ENCODE measurements around the gene DAAM1. TPM values are rescaled to one million over a fixed set of nuclear protein-coding genes. Genes with fewer than 3 reads are reported as not detected.

DAAM1 gene
- polyA plus RNA-seq, 3 donors = 3.2 to 6.3 (median 4.4) TPM

DNA sequence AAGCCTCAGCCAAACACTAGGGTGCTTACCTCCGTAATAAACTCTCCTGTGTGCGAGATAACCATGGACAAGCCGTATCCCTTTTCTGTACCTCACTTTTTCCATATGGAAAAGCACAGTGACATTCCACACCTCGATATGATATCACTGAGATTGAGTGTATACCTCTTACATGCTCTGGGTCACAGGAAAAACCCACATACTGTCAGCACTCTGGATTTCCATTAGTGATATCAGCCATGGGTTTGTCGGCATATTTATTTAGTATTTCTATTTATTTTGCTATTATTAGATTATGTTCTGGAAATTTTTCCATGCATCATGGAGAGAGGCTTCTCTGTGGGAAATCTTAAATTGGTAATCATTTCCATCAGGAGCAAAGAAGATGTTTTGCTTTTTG lies 28.0 kb upstream of the DAAM1 start:
- H3K36me3 Mint-ChIP-seq = no peaks in the 10 kb centered on the region
- 100% methylated on average over 3 of the region's 5 CpGs for WGBS (ENCODE audit: insufficient coverage)
- peaks cover 15% of the 10 kb centered on the region for H3K4me1 Mint-ChIP-seq

DNA sequence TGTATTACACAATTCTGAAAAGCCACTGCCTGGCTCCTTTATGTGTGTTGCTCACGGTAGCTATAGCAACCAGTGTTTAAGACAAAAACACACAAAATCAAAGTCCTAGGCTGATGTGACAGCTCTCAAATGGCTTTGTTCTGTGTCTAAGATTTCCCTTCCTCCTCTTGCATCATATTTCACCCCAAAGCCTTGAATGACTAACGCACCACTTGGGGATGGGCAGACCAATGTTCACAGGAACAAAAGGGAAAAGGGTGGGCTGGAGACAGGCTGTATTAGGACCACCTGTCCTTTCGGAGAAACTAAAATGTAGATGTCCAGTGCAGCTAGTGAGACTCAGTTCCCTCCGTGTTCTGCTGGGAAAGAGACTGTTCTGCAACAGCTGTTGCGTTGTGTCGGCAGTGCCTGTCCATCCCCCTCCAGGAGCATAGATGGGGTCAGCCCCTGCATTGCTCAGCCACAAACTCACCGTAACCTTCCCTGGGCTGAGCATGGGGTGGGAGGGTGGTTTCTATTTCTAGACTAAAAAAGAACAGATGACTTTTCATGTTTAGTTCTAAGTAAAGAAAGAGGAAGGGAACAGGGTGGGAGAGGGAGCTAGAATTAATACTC lies 26.8 kb upstream of the DAAM1 start:
- intact Hi-C loops (cut with micrococcal nuclease) = no loop called here
- H3K36me3 ChIP-seq (replicated peaks in 1 of 2; ENCODE audit: control insufficient read depth in 1 of 2, insufficient read depth in 2 of 2, low read length in 2 of 2) = no peaks in the 10 kb centered on the region
- 58% methylated on average over 5 of the region's 7 CpGs for WGBS (ENCODE audit: insufficient coverage)
- no peaks in the 10 kb centered on the region for H4K20me1 ChIP-seq (ENCODE audit: insufficient read depth, low read length)
- H3K4me2 ChIP-seq (replicated peaks; ENCODE audit: extremely low read depth, low read length, poor library complexity, severe bottlenecking) = peak overlapping the region; percentile 40
- DNase-seq = peak; percentile 71 to 91 (median 84)
- peaks cover 2 to 3% (median 2%) of the 10 kb centered on the region in 3 donors for H3K27me3 Mint-ChIP-seq (ENCODE audit: low read depth in 3 of 3)
- H2AFZ ChIP-seq (ENCODE audit: insufficient read depth, low read depth, low read length, poor library complexity, severe bottlenecking) = no peak overlapping the region
- H3K9me3 Mint-ChIP-seq = peaks cover 0 to 6% (median 5%) of the 10 kb centered on the region in 7 donors
- H3K27ac Mint-ChIP-seq = peak overlapping the region; percentile 61 to 91 (median 88)
- no peaks in the 10 kb centered on the region for H3K27me3 ChIP-seq (ENCODE audit: control insufficient read depth in 2 of 2, insufficient read depth in 2 of 2, low read length in 2 of 2)
- no peaks in the 10 kb centered on the region for H3K36me3 Mint-ChIP-seq
- H3K4me1 Mint-ChIP-seq = peaks cover 15% of the 10 kb centered on the region
- peak overlapping the region; percentile 7 to 65 for H3K4me3 Mint-ChIP-seq
- no peak overlapping the region for H3K4me3 ChIP-seq (replicated peaks in 1 of 3; ENCODE audit: low read depth in 2 of 3, low read length in 3 of 3)
- H3K9ac ChIP-seq (ENCODE audit: insufficient read depth, low read length, poor library complexity, severe bottlenecking) = no peak overlapping the region
- peaks cover 9 to 10% of the 10 kb centered on the region in 2 donors for H3K4me1 ChIP-seq (ENCODE audit: control insufficient read depth in 1 of 2, insufficient read depth in 2 of 2, low read length in 2 of 2)
- no peaks in the 10 kb centered on the region for H3K79me2 ChIP-seq (ENCODE audit: insufficient read depth, low read length)
- TF ChIP-seq, protein P1, sequence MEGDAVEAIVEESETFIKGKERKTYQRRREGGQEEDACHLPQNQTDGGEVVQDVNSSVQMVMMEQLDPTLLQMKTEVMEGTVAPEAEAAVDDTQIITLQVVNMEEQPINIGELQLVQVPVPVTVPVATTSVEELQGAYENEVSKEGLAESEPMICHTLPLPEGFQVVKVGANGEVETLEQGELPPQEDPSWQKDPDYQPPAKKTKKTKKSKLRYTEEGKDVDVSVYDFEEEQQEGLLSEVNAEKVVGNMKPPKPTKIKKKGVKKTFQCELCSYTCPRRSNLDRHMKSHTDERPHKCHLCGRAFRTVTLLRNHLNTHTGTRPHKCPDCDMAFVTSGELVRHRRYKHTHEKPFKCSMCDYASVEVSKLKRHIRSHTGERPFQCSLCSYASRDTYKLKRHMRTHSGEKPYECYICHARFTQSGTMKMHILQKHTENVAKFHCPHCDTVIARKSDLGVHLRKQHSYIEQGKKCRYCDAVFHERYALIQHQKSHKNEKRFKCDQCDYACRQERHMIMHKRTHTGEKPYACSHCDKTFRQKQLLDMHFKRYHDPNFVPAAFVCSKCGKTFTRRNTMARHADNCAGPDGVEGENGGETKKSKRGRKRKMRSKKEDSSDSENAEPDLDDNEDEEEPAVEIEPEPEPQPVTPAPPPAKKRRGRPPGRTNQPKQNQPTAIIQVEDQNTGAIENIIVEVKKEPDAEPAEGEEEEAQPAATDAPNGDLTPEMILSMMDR (IDR thresholded peaks at IDR 0.05) = no peak
- no peak overlapping the region for H3K27ac ChIP-seq (ENCODE audit: low read depth in 1 of 2, low read length in 2 of 2)
- no peaks in the 10 kb centered on the region for H3K9me3 ChIP-seq (replicated peaks in 1 of 2; ENCODE audit: control insufficient read depth in 1 of 2, insufficient read depth in 1 of 2, low read length in 2 of 2)

More for the DNA sequence above, 28.0 kb upstream of the DAAM1 start:
- Mint-ChIP-seq H3K9me3 (peaks cover 0 to 6% (median 4%) of the 10 kb centered on the region in 7 donors), H3K4me3 (no peak overlapping the region), H3K27ac (no peak overlapping the region), H3K27me3 (ENCODE audit: low read depth in 3 of 3) (peaks cover 0 to 2% (median 2%) of the 10 kb centered on the region in 3 donors)
- no peaks in the 10 kb centered on the region for H3K79me2 ChIP-seq (ENCODE audit: insufficient read depth, low read length)
- H3K9ac ChIP-seq (ENCODE audit: insufficient read depth, low read length, poor library complexity, severe bottlenecking) = no peak overlapping the region
- peaks cover 9 to 10% of the 10 kb centered on the region in 2 donors for H3K4me1 ChIP-seq (ENCODE audit: control insufficient read depth in 1 of 2, insufficient read depth in 2 of 2, low read length in 2 of 2)
- intact Hi-C loops (cut with micrococcal nuclease) = no loop called here
- H3K27ac ChIP-seq (ENCODE audit: low read depth in 1 of 2, low read length in 2 of 2) = no peak overlapping the region
- DNase-seq = no peak
- H4K20me1 ChIP-seq (ENCODE audit: insufficient read depth, low read length) = no peaks in the 10 kb centered on the region
- no peak overlapping the region for H3K4me2 ChIP-seq (replicated peaks; ENCODE audit: extremely low read depth, low read length, poor library complexity, severe bottlenecking)
- TF ChIP-seq, protein P1 (IDR thresholded peaks at IDR 0.05) = no peak
- no peak overlapping the region for H2AFZ ChIP-seq (ENCODE audit: insufficient read depth, low read depth, low read length, poor library complexity, severe bottlenecking)
- no peaks in the 10 kb centered on the region for H3K36me3 ChIP-seq (replicated peaks in 1 of 2; ENCODE audit: control insufficient read depth in 1 of 2, insufficient read depth in 2 of 2, low read length in 2 of 2)
- no peak overlapping the region for H3K4me3 ChIP-seq (replicated peaks in 1 of 3; ENCODE audit: low read depth in 2 of 3, low read length in 3 of 3)
- no peaks in the 10 kb centered on the region for H3K27me3 ChIP-seq (ENCODE audit: control insufficient read depth in 2 of 2, insufficient read depth in 2 of 2, low read length in 2 of 2)
- H3K9me3 ChIP-seq (replicated peaks in 1 of 2; ENCODE audit: control insufficient read depth in 1 of 2, insufficient read depth in 1 of 2, low read length in 2 of 2) = no peaks in the 10 kb centered on the region
